Natural killer cell (primary cell): ENCODE results near the gene ZBTB18. TPM values are rescaled to one million over a fixed set of nuclear protein-coding genes. Genes with fewer than 3 reads are reported as not detected.

Source experiments
- ATAC-seq, 3 donors: fragments of 150-1000 bp in 2 of 3; fragments of 200-7000 bp in 1 of 3; cut with Tn5 transposase; 1 replicate in 1 of 3; 2 replicates in 2 of 3; pipeline ENCODE4 v1.10.0; 2021; ENCODE audit warnings: mild to moderate bottlenecking in 2 of 3, moderate library complexity in 2 of 3
- DNase-seq, 2 donors: peaks; one replicate each; pipeline versions ENCODE4 v3.0.0 to v3.0.0-alpha.2; 2013 to 2021; ENCODE audit warnings: mixed read lengths in 1 of 2
- H3K27ac ChIP-seq: one replicate; pipeline ENCODE4 v1.5.1; 2013; ENCODE audit warnings: mild to moderate bottlenecking, low read length
- H3K27me3 ChIP-seq: one replicate; pipeline ENCODE4 v1.6.1; 2013; ENCODE audit warnings: low read length; ENCODE audit not compliant: control insufficient read depth, insufficient read depth
- H3K36me3 ChIP-seq: one replicate; pipeline ENCODE4 v1.6.1; 2013; ENCODE audit warnings: low read length; ENCODE audit not compliant: control insufficient read depth, insufficient read depth
- H3K4me1 ChIP-seq: one replicate; pipeline ENCODE4 v1.6.1; 2013; ENCODE audit warnings: low read length; ENCODE audit not compliant: control insufficient read depth, insufficient read depth
- H3K4me3 ChIP-seq: one replicate; pipeline ENCODE4 v1.5.1; 2013; ENCODE audit warnings: low read length
- H3K9me3 ChIP-seq: one replicate; pipeline ENCODE4 v1.6.1; 2013; ENCODE audit warnings: low read length; ENCODE audit not compliant: control insufficient read depth, insufficient read depth
- H3K27ac Mint-ChIP-seq, 2 donors: one replicate each; pipeline ENCODE4 v1.8.0; 2022; ENCODE audit warnings: mild to moderate bottlenecking in 2 of 2, mixed read lengths in 2 of 2, moderate library complexity in 1 of 2
- H3K27me3 Mint-ChIP-seq, 2 donors: one replicate each; pipeline ENCODE4 v1.8.0; 2022; ENCODE audit warnings: low read depth in 2 of 2, mixed read lengths in 2 of 2
- H3K36me3 Mint-ChIP-seq: one replicate; pipeline ENCODE4 v1.8.0; 2022; ENCODE audit warnings: mixed read lengths
- H3K4me1 Mint-ChIP-seq, 2 donors: one replicate each; pipeline ENCODE4 v1.8.0; 2022; ENCODE audit warnings: mixed read lengths in 2 of 2
- H3K4me3 Mint-ChIP-seq: one replicate; pipeline ENCODE4 v1.8.0; 2022; ENCODE audit warnings: mild to moderate bottlenecking, moderate library complexity, mixed read lengths
- H3K9me3 Mint-ChIP-seq, 2 donors: one replicate each; pipeline ENCODE4 v1.8.0; 2022; ENCODE audit warnings: mixed read lengths in 2 of 2
- CTCF ChIP-seq: fragments of 200-600 bp; IDR thresholded peaks from one replicate; pipeline ENCODE4 v1.8.0; 2022; ENCODE audit warnings: antibody characterized with exemption
- WGBS: methylation state at CpG from one replicate; pipeline ENCODE4 v1.1.7; 2013; ENCODE audit warnings: missing lambda C conversion rate; ENCODE audit not compliant: insufficient coverage; 5-methylcytosine and 5-hydroxymethylcytosine counted together
- intact Hi-C: fragments of 100-400 bp; cut with micrococcal nuclease; formaldehyde crosslinking; loops from one replicate; pipeline ENCODE4 v1.14.2; 2022
- total RNA-seq, 4 donors: library from RNA; stranded (reverse); fragments of 120-200 nt in 1 of 4; gene quantifications; one replicate each; pipeline versions ENCODE4 v1.2.3 to v1.2.4, GENCODE V29; 2013 to 2022

The ZBTB18 gene
- total RNA-seq, 3 donors from 2014 or later (not counting 1 experiment from before 2014, with no cell fraction given), result 12.6 to 18.2 (median 14.0) TPM

DNA sequence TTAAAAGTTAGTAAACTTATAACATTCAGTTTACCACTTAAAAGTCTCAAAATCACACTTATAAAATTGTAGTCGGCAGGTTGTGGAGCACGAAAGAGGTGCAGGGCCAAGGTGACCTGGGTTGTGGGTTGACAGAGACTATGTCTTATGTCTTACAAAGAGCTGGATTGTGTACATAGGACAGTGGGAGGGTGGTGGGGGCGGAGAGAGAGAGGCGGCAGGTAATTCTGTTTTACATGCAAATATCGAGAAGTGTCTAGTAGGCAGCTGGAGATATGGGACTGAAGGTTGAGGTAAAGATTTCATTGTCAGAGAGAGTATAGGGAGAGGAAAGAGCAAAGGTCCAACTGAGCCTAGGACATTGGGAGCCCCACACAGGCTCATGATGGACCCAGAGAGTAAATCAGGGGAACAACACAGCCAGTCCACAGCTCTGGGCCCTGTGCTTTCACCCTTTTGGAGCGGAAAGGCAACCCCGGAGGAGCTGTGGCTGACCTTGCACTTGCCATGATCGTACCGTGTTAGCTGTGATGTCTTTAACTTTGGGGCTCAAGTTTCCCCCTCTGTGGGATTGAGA, 28.1 kb upstream of the ZBTB18 start:
- Histone ChIP-seq H3K27ac (no peak overlapping the region), H3K9me3 (no peaks in the 10 kb centered on the region), H3K4me3 (no peak overlapping the region), H3K36me3 (no peaks in the 10 kb centered on the region), H3K27me3 (no peaks in the 10 kb centered on the region), H3K4me1 (no peaks in the 10 kb centered on the region)
- no peak for ATAC-seq
- intact Hi-C loops, result no loop called here
- no peak for TF ChIP-seq CTCF
- no peak overlapping the region for H3K4me3 Mint-ChIP-seq
- H3K4me1 Mint-ChIP-seq, result no peaks in the 10 kb centered on the region
- H3K27me3 Mint-ChIP-seq, result peaks cover 32 to 66% of the 10 kb centered on the region in 2 donors
- H3K36me3 Mint-ChIP-seq, result no peaks in the 10 kb centered on the region
- 91% methylated on average over 9 of the region's 9 CpGs for WGBS
- H3K27ac Mint-ChIP-seq, result no peak overlapping the region
- H3K9me3 Mint-ChIP-seq, result no peaks in the 10 kb centered on the region
- DNase-seq, result no peak

DNA sequence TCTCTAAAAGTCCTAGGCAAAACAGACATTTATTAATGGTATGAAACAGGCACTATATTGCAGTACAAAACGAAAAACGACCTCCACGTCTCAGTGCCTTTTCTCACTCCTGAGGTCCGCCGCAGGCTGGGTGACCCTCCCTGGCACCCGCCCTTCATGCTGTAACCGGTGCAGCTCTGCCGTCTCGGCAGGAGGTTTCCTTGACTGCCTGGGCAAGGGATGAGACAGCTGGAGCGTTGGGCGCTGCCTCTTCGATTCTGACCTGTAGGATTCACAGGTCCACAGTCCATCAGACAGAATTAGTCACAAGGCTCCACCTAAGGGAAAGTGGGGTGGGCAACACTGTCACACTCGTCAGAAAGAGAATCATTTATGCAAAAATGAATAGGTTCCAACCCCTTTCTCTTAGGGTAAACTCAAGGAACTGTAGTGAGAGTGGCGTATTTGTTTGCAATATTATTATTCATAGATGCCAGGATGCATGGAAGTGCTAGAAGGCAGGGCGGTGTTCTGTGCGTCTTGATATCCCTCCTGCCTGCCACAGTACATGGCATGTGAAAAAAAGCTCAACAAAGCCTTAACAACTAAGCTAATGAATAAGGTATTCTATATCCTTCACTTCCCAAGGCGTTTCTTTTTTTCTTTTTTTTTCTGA, 23.5 kb upstream of the ZBTB18 start:
- H3K27ac Mint-ChIP-seq, result no peak overlapping the region
- H3K4me1 ChIP-seq, result no peaks in the 10 kb centered on the region
- 90% methylated on average over 16 of the region's 17 CpGs for WGBS
- H3K27me3 ChIP-seq, result no peaks in the 10 kb centered on the region
- H3K4me3 ChIP-seq, result no peak overlapping the region
- H3K27me3 Mint-ChIP-seq, result peaks cover 26 to 62% of the 10 kb centered on the region in 2 donors
- TF ChIP-seq CTCF, result no peak
- intact Hi-C loops, result no loop called here
- H3K9me3 ChIP-seq, result no peaks in the 10 kb centered on the region
- DNase-seq (no peak), ATAC-seq (no peak)
- H3K27ac ChIP-seq, result no peak overlapping the region
- no peaks in the 10 kb centered on the region for H3K36me3 Mint-ChIP-seq
- H3K4me3 Mint-ChIP-seq, result no peak overlapping the region
- H3K4me1 Mint-ChIP-seq, result no peaks in the 10 kb centered on the region
- no peaks in the 10 kb centered on the region for H3K36me3 ChIP-seq
- H3K9me3 Mint-ChIP-seq, result no peaks in the 10 kb centered on the region

GRCh38 chr1:244028701-244029100, 22.4 kb upstream of the ZBTB18 start:
- Histone ChIP-seq H3K4me1 (no peaks in the 10 kb centered on the region), H3K27ac (no peak overlapping the region), H3K27me3 (no peaks in the 10 kb centered on the region), H3K4me3 (no peak overlapping the region), H3K36me3 (no peaks in the 10 kb centered on the region), H3K9me3 (no peaks in the 10 kb centered on the region)
- Mint-ChIP-seq H3K27me3 (peaks cover 24 to 62% of the 10 kb centered on the region in 2 donors), H3K4me3 (no peak overlapping the region), H3K4me1 (no peaks in the 10 kb centered on the region), H3K9me3 (no peaks in the 10 kb centered on the region), H3K36me3 (no peaks in the 10 kb centered on the region), H3K27ac (no peak overlapping the region)
- TF ChIP-seq CTCF, result no peak
- ATAC-seq (no peak), DNase-seq (no peak)
- intact Hi-C loops, result no loop called here
- WGBS, result 85% methylated on average over 3 of the region's 3 CpGs

- no peak for TF ChIP-seq CTCF
- Mint-ChIP-seq H3K27ac (no peak overlapping the region), H3K36me3 (no peaks in the 10 kb centered on the region)
Measured at GRCh38 chr1:244029124-244029523, 22.0 kb upstream of the ZBTB18 start.

More at GRCh38 chr1:244029124-244029523, 22.0 kb upstream of the ZBTB18 start:
- H3K9me3 Mint-ChIP-seq, result no peaks in the 10 kb centered on the region
- H3K4me3 Mint-ChIP-seq, result no peak overlapping the region
- Histone ChIP-seq H3K36me3 (no peaks in the 10 kb centered on the region), H3K4me3 (no peak overlapping the region), H3K27me3 (no peaks in the 10 kb centered on the region), H3K27ac (no peak overlapping the region), H3K9me3 (no peaks in the 10 kb centered on the region), H3K4me1 (no peaks in the 10 kb centered on the region)
- no peaks in the 10 kb centered on the region for H3K4me1 Mint-ChIP-seq
- no peak for DNase-seq
- intact Hi-C loops, result no loop called here
- 74% methylated on average over 3 of the region's 3 CpGs for WGBS
- no peak for ATAC-seq
- H3K27me3 Mint-ChIP-seq, result peaks cover 25 to 62% of the 10 kb centered on the region in 2 donors
